Osteoblast (primary cell): ENCODE data around the gene GJD3. TPM values are rescaled to one million over a fixed set of nuclear protein-coding genes. Genes with fewer than 3 reads are reported as not detected.

ENCODE experiments used
- DNase-seq: peaks from one replicate; pipeline ENCODE4 v3.0.0; 2011; ENCODE audit warnings: low spot score, mixed read lengths; ENCODE audit not compliant: insufficient read length; ENCODE audit errors: missing footprints
- H2AFZ ChIP-seq: 2 replicates; pipeline ENCODE4 v1.6.0; 2011; ENCODE audit warnings: mild to moderate bottlenecking, low read length
- H3K27ac ChIP-seq: 2 replicates; pipeline ENCODE4 v1.5.1; 2011; ENCODE audit warnings: mild to moderate bottlenecking, low read depth, low read length, moderate library complexity
- H3K27me3 ChIP-seq: 2 replicates; pipeline ENCODE4 v1.6.0; 2012; ENCODE audit warnings: mild to moderate bottlenecking, control low read depth, inconsistent platforms, low read length, moderate library complexity; ENCODE audit not compliant: insufficient read depth
- H3K36me3 ChIP-seq: 2 replicates; pipeline ENCODE4 v1.5.1; 2011; ENCODE audit warnings: mild to moderate bottlenecking, low read length, control low read depth, moderate library complexity; ENCODE audit not compliant: insufficient read depth
- H3K4me1 ChIP-seq: 2 replicates; pipeline ENCODE4 v1.5.1; 2011; ENCODE audit warnings: mild to moderate bottlenecking, low read length, control low read depth, moderate library complexity; ENCODE audit not compliant: insufficient read depth
- H3K4me2 ChIP-seq: 2 replicates; pipeline ENCODE4 v1.6.0; 2011; ENCODE audit warnings: mild to moderate bottlenecking, low read length; ENCODE audit not compliant: insufficient read depth
- H3K4me3 ChIP-seq: fragments of 200-600 bp; sonication (generic); 3 replicates; pipeline ENCODE4 v1.5.1; 2012; ENCODE audit warnings: mild to moderate bottlenecking, low read length, inconsistent platforms; ENCODE audit not compliant: insufficient read depth
- H3K79me2 ChIP-seq: 2 replicates; pipeline ENCODE4 v1.6.0; 2012; ENCODE audit warnings: mild to moderate bottlenecking, low read length, control low read depth, inconsistent platforms; ENCODE audit not compliant: insufficient read depth
- H3K9me3 ChIP-seq: 2 replicates; pipeline ENCODE4 v1.5.1; 2011; ENCODE audit warnings: low read depth, low read length, control low read depth
- H4K20me1 ChIP-seq: 2 replicates; pipeline ENCODE4 v1.6.0; 2012; ENCODE audit warnings: mild to moderate bottlenecking, low read length, control low read depth; ENCODE audit not compliant: insufficient read depth
- CTCF ChIP-seq: IDR thresholded peaks from 2 replicates; pipeline ENCODE4 v1.5.1; 2011; ENCODE audit warnings: mild to moderate bottlenecking, low read depth, low read length, moderate library complexity; ENCODE audit errors: extremely low read depth
- total RNA-seq: library from RNA; depleted of rRNA; stranded (reverse); fragments of >200 nt; gene quantifications from 2 replicates; pipeline ENCODE4 v1.2.3, GENCODE V29; 2012

GJD3 gene
- total RNA-seq, 1 donor, result 1.8 TPM

DNA sequence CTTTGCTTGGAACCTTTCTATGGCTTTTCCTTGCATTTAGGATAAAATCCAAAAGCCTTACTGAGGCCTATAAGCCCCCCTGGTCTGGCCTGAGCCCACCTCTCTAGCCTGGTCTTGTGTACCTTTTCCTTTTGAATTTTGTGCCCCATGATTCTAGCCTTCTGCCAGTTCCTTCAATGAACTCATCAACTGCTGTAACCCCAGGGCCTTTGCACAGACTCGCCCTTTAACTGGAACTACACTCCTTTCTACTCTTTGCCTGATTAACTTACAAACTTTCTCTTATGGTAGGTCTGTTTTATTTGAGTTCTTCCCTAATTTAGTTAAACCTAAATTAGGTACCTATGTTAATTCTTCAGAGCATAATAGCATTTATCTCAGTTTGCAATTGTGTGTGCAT is 24.2 kb downstream of the GJD3 start:
- Histone ChIP-seq H3K27me3 (no peaks in the 10 kb centered on the region), H4K20me1 (peaks cover 40% of the 10 kb centered on the region), H3K4me3 (no peak overlapping the region), H3K36me3 (peaks cover 5% of the 10 kb centered on the region), H2AFZ (no peak overlapping the region), H3K9me3 (no peaks in the 10 kb centered on the region), H3K4me1 (peaks cover 40% of the 10 kb centered on the region), H3K27ac (peak overlapping the region; percentile 79), H3K79me2 (peaks cover 80% of the 10 kb centered on the region), H3K4me2 (no peak overlapping the region)
- DNase-seq, result no peak
- TF ChIP-seq CTCF, result no peak

DNA sequence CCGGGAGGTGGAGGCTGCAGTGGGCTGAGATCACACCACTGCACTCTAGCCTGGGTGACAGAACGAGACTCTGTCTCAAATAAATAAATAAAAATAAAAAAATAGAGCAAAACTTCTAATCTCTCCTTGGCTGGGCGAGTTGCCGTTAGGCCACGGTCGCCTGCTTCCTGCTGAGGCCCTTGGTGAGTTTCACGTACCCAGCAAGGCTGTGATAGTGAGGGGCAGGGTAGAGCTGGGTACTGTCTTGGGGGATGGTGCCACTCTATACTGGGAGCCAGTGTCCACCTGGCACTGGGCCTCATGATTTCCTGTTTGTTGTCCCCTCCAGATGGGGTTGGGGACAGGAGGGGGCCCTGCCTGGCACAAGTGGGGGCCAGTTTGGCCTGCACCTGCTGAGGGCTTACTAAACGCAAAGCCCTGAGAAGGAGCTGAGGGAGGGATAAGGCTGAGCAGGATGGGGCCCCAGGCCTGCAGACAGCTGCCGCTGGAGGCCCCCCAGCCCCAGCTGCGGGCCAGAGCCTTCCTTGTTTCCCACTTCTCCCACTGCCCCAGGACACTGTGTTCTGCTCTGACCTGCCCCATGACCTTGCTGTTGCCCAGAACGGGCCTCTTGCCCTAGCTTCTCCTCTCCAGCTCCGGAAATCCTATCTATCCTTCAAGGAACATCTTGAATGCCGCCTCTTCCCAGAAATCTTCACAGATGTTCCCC is 25.4 kb downstream of the GJD3 start:
- H4K20me1 ChIP-seq, result peaks cover 35% of the 10 kb centered on the region
- H3K4me1 ChIP-seq, result peaks cover 39% of the 10 kb centered on the region
- peaks cover 78% of the 10 kb centered on the region for H3K79me2 ChIP-seq
- no peak for TF ChIP-seq CTCF
- H3K27ac ChIP-seq, result no peak overlapping the region
- H3K36me3 ChIP-seq, result peaks cover 5% of the 10 kb centered on the region
- H3K9me3 ChIP-seq, result no peaks in the 10 kb centered on the region
- H3K27me3 ChIP-seq, result no peaks in the 10 kb centered on the region
- no peak overlapping the region for H3K4me2 ChIP-seq
- no peak overlapping the region for H2AFZ ChIP-seq
- H3K4me3 ChIP-seq, result no peak overlapping the region
- DNase-seq, result no peak

DNA sequence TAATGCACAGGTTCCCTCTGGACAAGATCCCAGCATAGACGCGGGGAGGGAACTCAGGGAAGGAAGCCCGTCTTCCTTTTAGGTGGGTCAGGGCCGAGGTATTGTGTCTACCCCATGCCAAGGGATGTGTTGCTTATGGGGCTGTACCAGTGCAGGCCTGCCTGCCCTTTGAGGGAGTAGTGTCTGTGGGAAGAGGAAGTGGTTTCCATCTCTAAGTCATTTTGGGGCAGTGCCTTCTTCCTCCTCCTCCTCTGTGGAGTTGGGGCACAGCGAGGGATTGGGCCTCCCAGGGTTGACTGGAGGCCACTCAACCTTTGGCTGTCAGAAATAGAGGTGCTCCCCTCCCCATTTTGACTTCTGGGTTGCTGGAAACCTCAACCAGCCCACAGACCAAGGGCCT is 26.5 kb downstream of the GJD3 start:
- Histone ChIP-seq H3K79me2 (peaks cover 78% of the 10 kb centered on the region), H3K4me2 (no peak overlapping the region), H3K36me3 (peaks cover 9% of the 10 kb centered on the region), H3K27ac (no peak overlapping the region), H2AFZ (no peak overlapping the region), H3K4me1 (peaks cover 33% of the 10 kb centered on the region), H3K4me3 (no peak overlapping the region), H3K27me3 (no peaks in the 10 kb centered on the region), H4K20me1 (peaks cover 26% of the 10 kb centered on the region), H3K9me3 (no peaks in the 10 kb centered on the region)
- DNase-seq, result no peak
- TF ChIP-seq CTCF, result no peak

- Histone ChIP-seq H3K27me3 (no peaks in the 10 kb centered on the region), H3K36me3 (peaks cover 9% of the 10 kb centered on the region), H3K27ac (no peak overlapping the region), H3K79me2 (peaks cover 76% of the 10 kb centered on the region), H4K20me1 (peaks cover 26% of the 10 kb centered on the region), H3K4me3 (no peak overlapping the region), H3K4me1 (peaks cover 33% of the 10 kb centered on the region), H3K9me3 (no peaks in the 10 kb centered on the region), H2AFZ (no peak overlapping the region), H3K4me2 (no peak overlapping the region)
- DNase-seq, result no peak
- no peak for TF ChIP-seq CTCF
Measured at GRCh38 chr17:40337351-40337750, 27.2 kb downstream of the GJD3 start.
